Measurements from ENCODE around the gene CRACR2B.

CRACR2B gene

GRCh38 chr11:829847-830294 is 2.2 kb downstream of the CRACR2B start:
- DNase-seq (ENCODE audit: low read depth) = no peak
- H3K4me3 ChIP-seq (replicated peaks; ENCODE audit: low read depth, low read length) = peak overlapping the region; percentile 30
- no peak for TF ChIP-seq CTCF (IDR thresholded peaks at IDR 0.05; ENCODE audit: low read length, missing control alignments)

- peak; percentile 57 for DNase-seq (ENCODE audit: low read depth)
- no peak for TF ChIP-seq CTCF (IDR thresholded peaks at IDR 0.05; ENCODE audit: low read length, missing control alignments)
- H3K4me3 ChIP-seq (replicated peaks; ENCODE audit: low read depth, low read length) = peak overlapping the region; percentile 30
Observed at GRCh38 chr11:830295-831117, 2.8 kb downstream of the CRACR2B start.

- no peak for DNase-seq (ENCODE audit: low read depth)
- TF ChIP-seq CTCF (IDR thresholded peaks at IDR 0.05; ENCODE audit: low read length, missing control alignments) = no peak
- no peak overlapping the region for H3K4me3 ChIP-seq (replicated peaks; ENCODE audit: low read depth, low read length)
Observed at GRCh38 chr11:831118-831864, 3.6 kb downstream of the CRACR2B start.

GRCh38 chr11:831961-832528 is 4.3 kb downstream of the CRACR2B start:
- TF ChIP-seq CTCF (IDR thresholded peaks at IDR 0.05; ENCODE audit: low read length, missing control alignments) = no peak
- peak overlapping the region; percentile 48 for H3K4me3 ChIP-seq (replicated peaks; ENCODE audit: low read depth, low read length)
- DNase-seq (ENCODE audit: low read depth) = no peak

GRCh38 chr11:832529-833113 is 4.9 kb downstream of the CRACR2B start, which contains the start of gene CD151:
Gene CD151 (plus strand): TSS chr11:832952. CDS start chr11:836070, 3,118 bp downstream.
- peak within 1 kb of the TSS; percentile 70 for H3K4me3 ChIP-seq (replicated peaks; ENCODE audit: low read depth, low read length)
- peak; percentile 47 for DNase-seq (ENCODE audit: low read depth)
- TF ChIP-seq CTCF (IDR thresholded peaks at IDR 0.05; ENCODE audit: low read length, missing control alignments) = no peak

- no peak for DNase-seq (ENCODE audit: low read depth)
- TF ChIP-seq CTCF (IDR thresholded peaks at IDR 0.05; ENCODE audit: low read length, missing control alignments) = no peak
- H3K4me3 ChIP-seq (replicated peaks; ENCODE audit: low read depth, low read length) = peak overlapping the region; percentile 70
Observed at GRCh38 chr11:833114-833791, 5.5 kb downstream of the CRACR2B start.

Measured in fibroblast of pulmonary artery (primary cell).